H1 (cell line): ENCODE data around the gene TUBAL3.

Source experiments
- CTCF ChIP-seq, 3 experiments: IDR thresholded peaks; 1 replicate in 2 of 3; 2 replicates in 1 of 3; pipeline versions ENCODE4 v1.5.1 to v1.6.1; 2011; ENCODE audit warnings: low read length in 3 of 3, mild to moderate bottlenecking in 3 of 3, inconsistent platforms in 2 of 3, low read depth in 1 of 3, moderate library complexity in 1 of 3; ENCODE audit not compliant: insufficient read depth in 1 of 3; ENCODE audit errors: control extremely low read depth in 1 of 3
- EP300 ChIP-seq, 2 experiments: IDR thresholded peaks; 1 replicate in 1 of 2; 2 replicates in 1 of 2; pipeline ENCODE4 v1.6.1; 2011 to 2012; ENCODE audit warnings: low read depth in 2 of 2, low read length in 2 of 2, mild to moderate bottlenecking in 2 of 2, borderline replicate concordance in 1 of 2, inconsistent platforms in 1 of 2, moderate library complexity in 1 of 2
- KDM5A ChIP-seq: fragments of 200-600 bp; IDR thresholded peaks from 2 replicates; pipeline ENCODE4 v1.7.1; 2012; ENCODE audit warnings: mild to moderate bottlenecking, low read length, inconsistent platforms, mixed read lengths
- MAX ChIP-seq: IDR thresholded peaks from 2 replicates; pipeline ENCODE4 v1.6.1; 2012; ENCODE audit warnings: inconsistent platforms
- RFX5 ChIP-seq: IDR thresholded peaks from 2 replicates; pipeline ENCODE4 v1.6.1; 2011; ENCODE audit warnings: low read depth, low read length, improper control_type of control experiment, borderline replicate concordance
- SIX5 ChIP-seq: IDR thresholded peaks from 2 replicates; pipeline ENCODE4 v1.6.1; 2011; ENCODE audit warnings: mild to moderate bottlenecking, low read depth, low read length

GRCh38 chr10:5373307-5373706, 31.3 kb downstream of the TUBAL3 start:
- TF ChIP-seq EP300 (IDR thresholded peaks at IDR 0.05; ENCODE audit: borderline replicate concordance in 1 of 2, low read depth in 2 of 2, low read length in 2 of 2), result no peak
- TF ChIP-seq SIX5, result no peak
- no peak for TF ChIP-seq KDM5A
- TF ChIP-seq RFX5, result no peak
- TF ChIP-seq CTCF (IDR thresholded peaks at IDR 0.05; ENCODE audit: control extremely low read depth in 1 of 3, insufficient read depth in 1 of 3, low read depth in 1 of 3, low read length in 3 of 3), result no peak
- no peak for TF ChIP-seq MAX
